ENCODE results near the gene OR8G1.
A peak's percentile ranks its signal among the peaks of the same experiment; 100 is the strongest.
"Not testable (repeated sequence)": the region's sequence is repeated elsewhere in the genome, so short reads cannot be mapped to it uniquely, and the experiment has no call there.

The OR8G1 gene, protein sequence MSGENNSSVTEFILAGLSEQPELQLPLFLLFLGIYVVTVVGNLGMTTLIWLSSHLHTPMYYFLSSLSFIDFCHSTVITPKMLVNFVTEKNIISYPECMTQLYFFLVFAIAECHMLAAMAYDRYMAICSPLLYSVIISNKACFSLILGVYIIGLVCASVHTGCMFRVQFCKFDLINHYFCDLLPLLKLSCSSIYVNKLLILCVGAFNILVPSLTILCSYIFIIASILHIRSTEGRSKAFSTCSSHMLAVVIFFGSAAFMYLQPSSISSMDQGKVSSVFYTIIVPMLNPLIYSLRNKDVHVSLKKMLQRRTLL

DNA sequence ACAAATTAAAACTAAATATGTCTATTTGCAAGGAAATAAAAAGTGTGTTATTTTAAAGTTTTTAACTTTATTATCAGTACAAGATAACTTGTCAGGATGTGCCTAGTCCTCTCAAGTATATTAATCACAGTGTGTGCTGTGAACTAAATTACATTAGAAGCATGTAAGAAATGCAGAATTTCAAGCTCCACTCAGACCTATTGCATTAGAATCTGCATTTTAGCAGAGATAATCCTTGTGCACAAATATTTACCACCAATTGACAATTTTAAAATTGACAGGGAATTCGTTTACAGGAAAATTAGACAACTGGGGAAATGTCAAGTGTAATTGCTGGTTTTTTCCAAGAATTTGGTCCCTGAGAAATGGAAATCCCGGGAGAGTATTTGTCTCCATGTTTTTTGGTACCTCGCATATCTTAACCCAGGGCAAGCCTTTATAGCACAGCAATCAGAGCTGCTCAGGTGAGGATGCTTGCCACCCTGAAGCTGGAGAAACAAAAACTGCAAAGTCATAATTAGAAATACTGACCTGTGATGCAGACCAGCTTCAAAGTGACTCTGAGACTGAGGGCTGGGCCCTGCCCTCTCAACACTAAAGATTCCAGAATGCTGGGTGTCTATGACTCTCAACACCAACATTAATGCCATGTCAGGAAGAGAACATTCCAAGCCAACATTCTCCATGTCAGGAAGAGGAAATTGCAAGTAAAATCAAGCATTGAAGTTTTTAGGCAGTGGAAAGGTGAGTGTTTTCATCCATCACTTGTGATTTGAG is at the start of gene OR8G1:
Gene OR8G1, plus strand, starts transcription at position 475 of the 777 bp plus-strand sequence. CDS start 8,581 bp downstream, outside the sequence.
- DNase-seq = no peak

DNA sequence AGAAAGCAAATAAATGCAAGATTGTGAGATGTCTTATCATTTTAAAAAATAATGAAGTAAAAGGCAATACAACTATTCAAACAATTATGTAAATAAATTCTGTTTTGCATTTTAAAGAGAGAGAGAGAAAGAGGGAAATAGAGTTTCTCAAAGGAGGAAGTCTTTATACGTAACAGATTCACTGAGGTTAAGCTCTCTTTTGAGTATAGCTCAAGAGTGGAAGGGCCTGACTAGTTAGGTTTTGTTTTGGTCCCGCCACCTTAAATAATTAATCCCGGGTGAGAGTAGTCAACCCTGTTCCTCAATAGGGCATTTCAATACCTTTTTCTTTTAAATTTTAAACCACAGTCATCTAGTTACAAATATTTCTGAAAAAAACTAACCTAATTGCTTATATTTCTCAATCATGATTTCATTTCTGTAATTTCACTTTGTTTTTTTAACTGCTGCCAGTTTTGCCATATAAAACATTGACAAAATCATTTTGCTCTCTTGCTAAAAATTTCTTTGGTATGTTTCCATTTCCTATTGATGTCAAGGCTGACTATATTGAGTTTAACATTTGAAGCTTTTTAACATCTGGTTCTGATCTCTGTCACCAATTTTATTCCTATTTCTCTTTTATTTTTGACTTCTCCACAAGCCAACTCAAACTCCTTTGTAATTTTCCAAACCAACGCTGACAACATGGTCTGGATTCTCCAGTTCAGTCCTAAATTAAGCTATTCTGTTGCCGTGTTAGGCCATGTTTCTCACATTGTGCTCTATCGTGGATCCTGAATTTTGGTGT is 47.5 kb upstream of the OR8G1 start:
- no peak for DNase-seq

DNA sequence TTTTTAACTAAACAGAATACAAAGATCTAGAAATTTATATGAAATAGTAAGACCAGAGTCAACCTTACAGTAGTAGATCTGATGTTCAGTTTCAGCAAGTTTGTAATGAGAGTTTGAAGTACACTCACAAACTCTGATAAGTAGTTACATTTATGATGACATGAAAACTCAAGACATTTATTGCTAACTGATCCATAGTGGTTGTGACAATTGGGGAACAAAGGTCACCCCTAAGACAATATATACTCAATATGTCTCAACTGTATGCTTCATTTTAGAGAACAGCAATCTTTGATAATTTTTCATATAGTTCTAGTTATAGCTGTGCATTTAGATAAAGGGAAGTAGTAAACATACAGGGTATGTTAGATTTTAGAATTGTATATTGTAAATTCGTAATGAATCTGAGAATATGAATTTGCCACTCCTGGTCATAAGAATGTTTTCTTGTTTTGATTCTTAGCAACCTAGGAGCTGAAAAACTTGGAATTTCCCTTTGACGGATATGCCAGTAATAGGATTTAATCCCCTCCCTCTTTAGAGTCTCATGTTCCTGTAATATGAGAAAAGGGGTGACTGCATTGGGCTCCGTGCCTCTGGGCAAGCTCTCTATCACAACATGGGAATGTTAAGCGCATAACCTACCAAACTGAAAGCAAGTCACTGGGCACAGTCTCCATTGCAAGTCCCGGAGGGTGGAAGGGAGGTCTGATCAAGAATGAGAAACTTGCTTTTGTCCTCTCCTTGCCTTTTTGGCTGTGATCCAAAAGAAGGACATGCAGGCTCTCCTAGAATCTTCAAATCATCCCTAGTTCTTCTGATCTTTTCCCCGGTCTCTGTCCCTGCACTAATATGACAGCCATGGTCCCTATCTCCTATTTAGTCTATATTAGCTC is 46.4 kb upstream of the OR8G1 start:
- no peak for DNase-seq

DNA sequence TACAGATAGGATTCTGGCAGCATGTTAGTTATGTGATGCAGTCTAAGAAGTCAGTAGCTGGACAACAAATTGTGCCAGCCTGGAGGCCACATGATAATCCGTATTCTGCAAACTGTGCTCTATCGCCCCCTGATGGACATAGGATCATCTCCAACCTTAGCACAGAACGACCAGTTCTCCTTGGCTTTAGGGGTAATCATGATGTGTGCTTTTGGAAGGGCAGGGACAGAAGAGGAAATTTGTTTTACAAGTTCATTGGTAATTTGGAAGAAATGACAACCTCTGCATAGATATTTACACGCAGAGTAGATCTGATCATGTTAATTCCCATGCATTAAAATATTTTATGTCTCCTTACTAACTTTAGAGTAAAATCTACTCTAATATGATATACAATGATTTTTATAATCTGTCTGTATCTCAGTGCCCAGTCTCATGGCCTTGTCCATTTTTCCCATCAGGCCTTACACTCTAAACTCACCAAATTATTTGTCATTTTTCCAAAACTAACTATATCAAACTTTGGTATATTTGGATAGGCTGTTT is 45.6 kb upstream of the OR8G1 start:
- peak; percentile 61 for DNase-seq

DNA sequence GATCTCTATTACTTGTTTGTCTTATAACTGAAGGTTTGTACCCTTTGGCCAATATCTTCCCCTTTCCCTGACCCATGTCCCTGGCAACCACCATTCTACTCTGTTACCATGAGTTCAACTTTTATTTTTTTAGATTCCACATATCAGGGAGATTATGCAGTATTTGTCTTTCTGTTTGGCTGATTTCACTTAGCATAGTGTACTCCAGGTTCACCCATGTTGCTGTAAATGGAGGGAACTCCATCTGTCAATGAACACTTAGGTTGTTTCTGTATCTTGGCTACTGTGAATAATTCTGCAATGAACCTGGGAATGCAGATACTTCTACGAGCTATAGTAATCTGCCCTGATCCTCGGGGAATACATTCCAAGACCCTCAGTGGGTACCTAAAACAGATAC is 42.9 kb upstream of the OR8G1 start:
- no peak for DNase-seq

DNA sequence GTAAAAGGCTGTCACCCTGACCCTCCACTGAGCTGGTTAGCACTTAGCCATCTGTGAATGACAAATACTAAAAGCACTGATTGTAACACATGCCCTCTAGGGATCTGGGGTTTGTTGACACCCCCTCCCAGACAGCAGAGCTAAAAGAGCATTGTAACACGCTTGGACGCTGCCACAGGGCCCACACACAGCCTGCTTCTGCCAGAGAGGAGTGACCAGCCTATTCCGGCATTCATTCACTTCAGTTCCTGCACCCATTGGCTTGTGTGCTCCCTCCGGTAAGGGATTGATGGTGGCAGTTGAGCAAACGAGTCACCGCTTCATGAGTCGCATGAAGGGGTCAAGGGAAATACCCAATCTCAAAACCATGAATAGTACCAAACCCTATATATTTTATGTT is 42.0 kb upstream of the OR8G1 start:
- no peak for DNase-seq

DNA sequence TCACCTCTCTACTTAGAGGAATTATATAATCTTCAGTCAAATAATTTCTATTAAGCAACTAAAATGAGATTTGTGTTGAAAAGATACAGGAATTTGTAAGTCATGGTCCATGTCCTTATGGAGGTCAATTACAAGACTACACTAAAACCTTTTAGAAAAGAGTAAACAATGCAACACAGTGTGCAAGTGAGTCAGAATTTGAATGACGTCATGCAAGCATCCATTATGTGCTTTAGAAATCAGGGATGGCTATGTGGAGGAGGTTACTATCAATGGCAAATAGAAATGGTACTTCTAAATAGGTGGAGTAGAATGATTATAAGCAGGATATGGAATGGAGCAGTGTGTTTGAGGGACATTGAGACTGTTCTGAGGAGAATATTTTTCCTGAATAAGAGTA is 41.2 kb upstream of the OR8G1 start:
- DNase-seq = no peak

DNA sequence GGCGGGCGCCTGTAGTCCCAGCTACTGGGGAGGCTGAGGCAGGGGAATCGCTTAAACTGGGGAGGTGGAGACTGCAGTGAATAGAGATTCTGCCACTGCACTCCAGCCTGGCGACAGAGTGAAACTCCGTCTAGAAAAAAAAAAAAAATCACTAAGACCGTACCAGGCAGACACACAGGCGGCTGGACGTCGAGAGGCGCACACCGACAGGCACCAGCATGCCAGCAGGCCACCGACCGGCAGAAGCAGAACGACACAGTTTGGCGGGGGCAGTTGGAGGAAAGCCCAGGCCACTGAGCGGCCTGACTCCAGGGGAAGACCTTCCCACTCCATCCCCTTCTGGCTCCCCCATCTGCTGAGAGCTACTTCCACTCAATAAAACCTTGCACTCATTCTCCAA is 40.2 kb upstream of the OR8G1 start:
- DNase-seq = no peak

DNA sequence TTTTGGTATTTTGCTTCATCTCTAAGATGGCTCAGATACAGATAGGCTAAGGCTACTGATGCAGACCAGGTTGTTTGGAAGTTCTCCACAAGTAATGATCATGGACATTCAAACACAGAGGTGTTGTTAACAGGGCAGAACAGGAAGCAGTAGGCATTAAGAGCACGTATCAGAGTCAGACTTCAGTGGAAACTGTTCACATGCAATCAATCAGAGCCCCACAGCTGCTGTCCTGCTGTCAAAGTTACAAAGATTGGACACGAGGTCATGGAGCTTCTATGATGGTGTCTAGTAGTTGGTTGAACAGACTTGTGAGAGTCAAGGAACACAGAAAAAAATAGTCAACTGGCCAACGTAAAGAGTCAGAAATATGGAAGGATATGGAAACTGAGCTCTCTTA is 37.9 kb upstream of the OR8G1 start:
- no peak for DNase-seq

DNA sequence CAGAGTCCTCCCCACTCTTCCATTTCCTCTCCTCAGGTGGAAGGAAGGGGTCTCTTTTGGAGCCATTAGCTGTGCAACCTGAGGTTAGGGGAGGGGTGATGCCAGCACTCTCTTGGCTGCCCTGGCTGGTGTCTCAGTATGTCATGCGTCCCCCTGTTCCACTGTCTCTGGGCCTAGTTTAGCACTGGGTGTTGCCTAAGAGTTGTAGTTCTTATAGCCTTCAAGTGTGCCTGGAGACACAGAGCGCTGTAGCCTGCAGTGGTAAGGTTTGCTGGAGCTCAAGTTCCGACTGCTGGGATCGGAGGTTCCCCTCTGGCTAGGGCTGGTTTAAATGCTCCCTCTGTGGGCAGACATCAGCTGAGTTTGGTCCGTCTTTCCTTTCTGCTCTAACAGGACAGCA is 36.9 kb upstream of the OR8G1 start:
- no peak for DNase-seq

DNA sequence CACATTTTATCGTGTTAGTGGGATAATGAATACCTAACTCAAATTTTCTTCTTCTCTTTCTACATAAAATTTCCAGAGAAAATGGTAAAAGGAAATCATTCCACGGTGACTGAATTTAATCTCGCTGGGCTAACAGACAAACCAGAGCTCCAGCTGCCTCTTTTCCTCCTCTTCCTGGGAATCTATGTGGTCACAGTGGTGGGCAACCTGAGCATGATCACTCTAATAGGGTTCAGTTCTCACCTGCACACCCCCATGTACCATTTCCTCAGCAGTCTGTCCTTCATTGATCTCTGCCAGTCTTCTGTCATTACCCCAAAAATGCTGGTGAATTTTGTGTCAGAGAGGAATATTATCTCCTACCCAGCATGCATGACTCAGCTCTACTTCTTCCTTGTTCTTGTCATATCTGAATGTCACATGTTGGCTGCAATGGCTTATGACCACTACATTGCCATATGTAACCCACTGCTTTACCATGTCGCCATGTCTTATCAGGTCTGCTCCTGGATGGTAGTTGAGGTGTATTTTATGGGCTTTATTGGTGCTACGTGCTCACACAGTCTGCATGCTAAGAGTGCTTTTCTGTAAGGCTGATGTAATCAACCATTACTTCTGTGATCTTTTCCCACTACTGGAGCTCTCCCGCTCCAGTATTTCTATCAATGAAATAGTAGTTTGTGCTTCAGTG is 33.6 kb upstream of the OR8G1 start:
- no peak for DNase-seq

DNA sequence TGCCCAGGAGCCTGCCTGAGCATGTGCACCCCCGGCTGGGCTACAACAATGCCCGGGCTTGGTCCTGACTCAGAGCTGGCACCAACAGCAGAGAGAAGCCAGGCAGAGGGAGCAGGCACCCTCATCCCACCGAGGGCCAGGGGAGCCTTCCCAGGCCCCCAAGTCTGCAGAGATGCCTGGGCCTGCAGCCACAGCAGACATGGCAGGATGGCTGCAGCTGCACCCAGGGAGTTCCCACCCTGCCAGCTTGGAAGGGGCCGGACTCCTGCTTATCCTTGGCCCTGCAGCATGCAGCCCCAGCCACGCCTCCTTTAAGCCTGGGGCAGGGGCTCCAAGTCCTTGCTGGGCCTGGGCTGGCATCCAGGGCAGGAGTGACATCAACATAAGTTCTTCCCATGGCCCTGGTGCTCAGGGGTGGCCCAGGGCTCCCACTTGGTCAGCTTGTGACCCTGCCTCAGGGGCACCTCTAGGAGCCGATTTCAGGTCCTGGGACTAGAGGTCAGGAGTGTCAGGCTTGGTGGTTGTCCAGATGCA is 31.0 kb upstream of the OR8G1 start:
- DNase-seq = no peak

DNA sequence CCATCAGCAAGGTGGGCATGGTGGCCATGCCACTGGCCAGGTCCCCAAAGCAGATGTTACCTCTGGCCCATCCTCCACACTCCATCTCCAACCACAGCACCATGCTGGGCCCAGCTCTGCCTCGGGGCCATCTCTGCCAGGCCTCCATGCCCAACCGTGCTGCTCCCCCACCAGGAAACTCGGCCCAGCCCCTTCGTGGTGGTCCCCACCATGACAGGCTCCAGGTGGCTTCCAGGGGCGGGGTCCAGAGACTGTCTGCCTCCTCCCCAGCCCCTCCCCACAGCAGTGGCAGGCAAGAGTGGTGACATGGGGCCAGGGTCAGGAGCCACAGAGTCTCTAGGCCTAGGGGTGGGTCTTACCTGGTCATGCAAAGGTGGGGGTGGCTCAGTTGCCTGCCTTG is 30.5 kb upstream of the OR8G1 start:
- no peak for DNase-seq

DNA sequence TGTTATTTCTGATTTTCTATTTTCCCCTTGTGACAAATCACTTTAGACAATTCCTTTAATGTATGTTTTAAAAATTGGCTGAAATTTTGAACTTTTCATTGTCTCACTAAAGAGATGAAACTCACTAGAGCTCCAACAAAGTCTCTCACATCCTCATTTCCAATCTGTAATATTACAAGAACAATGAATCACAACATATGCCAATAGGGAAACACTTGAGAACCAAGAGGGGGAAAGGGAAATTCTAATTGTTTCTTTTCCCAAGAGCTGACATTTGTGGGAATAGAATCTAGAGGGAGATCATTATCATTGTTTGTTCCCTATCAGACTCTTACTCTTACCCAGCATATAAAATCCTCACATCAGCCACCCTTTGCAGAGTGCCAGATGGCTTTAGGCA is 29.6 kb upstream of the OR8G1 start:
- DNase-seq = no peak

DNA sequence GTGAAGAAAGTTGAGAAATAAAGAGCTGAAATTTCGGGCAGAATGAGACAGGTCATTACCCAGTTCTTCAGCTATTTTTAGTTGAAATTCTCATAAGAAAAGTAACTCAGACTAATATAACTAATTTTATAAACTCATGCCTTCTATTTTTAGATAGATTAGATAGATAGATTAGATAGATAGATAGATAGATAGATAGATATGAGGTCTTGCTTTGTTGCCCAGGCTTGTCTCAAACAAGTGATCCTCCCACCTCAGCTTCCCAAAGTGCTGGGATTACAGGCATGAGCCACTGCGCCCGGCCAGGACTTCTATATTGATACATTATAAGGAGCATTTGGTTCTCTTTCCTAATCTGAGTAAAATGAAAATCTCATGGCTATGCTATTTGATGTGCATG is 26.9 kb upstream of the OR8G1 start:
- DNase-seq = no peak

DNA sequence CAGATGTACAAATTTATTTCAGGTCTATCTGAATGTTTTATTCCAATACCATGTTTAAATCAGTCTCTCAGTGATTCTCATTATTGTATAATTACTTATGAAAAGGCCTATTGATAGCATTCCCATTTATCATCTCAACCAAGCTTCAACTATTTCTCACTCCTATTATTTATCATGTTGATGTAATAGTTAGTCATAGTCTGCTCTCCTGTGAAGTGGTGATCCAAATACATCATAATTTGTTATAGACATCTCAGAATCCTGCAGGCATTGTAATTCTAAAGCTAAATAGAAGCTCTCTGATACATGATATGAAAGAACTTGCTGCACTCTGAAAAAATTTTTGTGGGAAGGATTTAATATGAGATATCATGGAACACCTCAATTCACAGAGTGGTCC is 21.8 kb upstream of the OR8G1 start:
- DNase-seq = no peak

DNA sequence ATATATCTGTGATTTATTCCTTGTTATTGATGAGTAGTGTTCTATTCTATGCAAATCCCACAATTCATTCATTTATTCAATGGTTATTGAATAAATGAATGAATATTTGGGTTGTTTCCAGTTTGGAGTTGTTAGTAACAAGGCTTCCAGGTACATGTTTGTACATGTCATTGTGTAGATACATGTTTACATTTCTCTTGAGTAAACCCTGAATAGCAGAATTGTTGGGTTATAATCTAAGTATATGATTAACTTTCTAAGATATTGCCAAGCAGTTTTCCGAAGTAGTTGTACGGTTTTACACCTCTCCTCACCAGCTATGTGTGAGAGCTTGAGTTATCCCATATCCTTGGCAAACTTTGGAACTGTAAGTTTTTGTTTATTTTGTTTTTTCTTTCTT is 18.5 kb upstream of the OR8G1 start:
- DNase-seq = no peak

DNA sequence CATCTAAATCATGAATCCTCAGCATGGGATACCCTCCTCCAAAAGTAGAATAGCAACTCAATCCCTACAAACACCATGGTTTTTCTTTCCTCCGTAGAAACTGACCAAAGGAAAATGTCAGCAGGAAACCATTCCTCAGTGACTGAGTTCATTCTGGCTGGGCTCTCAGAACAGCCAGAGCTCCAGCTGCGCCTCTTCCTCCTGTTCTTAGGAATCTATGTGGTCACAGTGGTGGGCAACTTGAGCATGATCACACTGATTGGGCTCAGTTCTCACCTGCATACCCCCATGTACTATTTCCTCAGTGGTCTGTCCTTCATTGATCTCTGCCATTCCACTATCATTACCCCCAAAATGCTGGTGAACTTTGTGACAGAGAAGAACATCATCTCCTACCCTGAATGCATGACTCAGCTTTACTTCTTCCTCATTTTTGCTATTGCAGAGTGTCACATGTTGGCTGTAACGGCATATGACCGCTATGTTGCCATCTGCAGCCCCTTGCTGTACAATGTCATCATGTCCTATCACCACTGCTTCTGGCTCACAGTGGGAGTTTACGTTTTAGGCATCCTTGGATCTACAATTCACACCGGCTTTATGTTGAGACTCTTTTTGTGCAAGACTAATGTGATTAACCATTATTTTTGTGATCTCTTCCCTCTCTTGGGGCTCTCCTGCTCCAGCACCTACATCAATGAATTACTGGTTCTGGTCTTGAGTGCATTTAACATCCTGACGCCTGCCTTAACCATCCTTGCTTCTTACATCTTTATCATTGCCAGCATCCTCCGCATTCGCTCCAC is 16.1 kb upstream of the OR8G1 start:
- DNase-seq = not testable (repeated sequence)

DNA sequence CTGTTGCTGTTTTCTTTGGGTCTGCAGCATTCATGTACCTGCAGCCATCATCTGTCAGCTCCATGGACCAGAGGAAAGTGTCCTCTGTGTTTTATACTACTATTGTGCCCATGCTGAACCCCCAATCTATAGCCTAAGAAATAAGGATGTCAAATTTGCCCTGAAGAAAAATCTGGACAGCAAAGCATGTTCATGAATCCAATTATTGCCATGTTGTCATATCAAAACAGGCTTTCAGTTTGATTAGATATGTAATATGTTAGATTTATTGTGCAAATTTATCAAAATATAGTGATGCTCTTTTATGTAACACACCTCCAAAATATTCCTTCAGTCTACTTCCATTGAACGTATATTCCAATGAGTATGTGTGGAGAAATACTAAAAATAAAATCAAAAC is 15.4 kb upstream of the OR8G1 start:
- DNase-seq = no peak

DNA sequence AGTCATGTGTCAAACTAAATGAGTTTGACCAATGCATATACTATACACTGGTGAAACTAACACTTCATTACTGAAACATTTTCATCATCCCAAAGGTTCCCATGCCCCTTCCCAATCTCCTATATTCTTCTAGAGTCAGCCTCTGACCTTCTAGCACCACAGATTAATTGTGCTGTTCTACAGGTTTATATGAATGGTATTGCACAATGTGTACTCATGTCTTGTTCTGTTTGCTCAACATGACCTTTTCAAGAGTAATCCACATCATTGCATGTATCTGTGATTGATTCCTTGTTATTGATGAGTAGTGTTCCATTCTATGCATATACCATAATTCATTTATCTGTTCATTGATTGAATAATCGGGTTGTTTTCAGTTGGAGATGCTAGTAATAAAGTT is 7.5 kb upstream of the OR8G1 start:
- no peak for DNase-seq

DNA sequence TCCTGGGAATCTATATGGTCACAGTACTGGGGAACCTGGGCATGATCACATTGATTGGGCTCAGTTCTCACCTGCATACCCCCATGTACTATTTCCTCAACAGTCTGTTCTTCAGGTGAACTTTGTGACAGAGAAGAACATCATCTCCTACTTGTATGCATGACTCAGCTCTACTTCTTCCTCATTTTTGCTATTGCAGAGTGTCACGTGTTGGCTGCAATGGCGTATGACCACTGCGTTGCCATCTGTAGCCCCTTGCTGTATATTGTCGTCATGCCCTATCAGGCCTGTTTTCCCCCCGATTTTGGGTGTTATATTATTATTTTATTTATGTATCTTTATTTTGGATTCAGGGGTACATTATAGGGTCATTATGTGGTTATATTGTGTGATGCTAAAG is 2.4 kb upstream of the OR8G1 start:
- DNase-seq = no peak

All from NCI-H2029 treated with DMSO at 0.1 percent for 48 hours (cell line).